ENCODE results near the gene PPWD1. TPM values are rescaled to one million over a fixed set of nuclear protein-coding genes. Genes with fewer than 3 reads are reported as not detected.

Gene PPWD1
- total RNA-seq, 2 donors from 2014 or later = 58.1 to 62.4 TPM

- Mint-ChIP-seq H3K4me3 (peak overlapping the region; percentile 97 to 100), H3K36me3 (ENCODE audit: insufficient read depth in 2 of 2) (peaks cover 7 to 9% of the 10 kb centered on the region in 2 donors), H3K27me3 (ENCODE audit: low read depth) (no peaks in the 10 kb centered on the region), H3K4me1 (ENCODE audit: low read depth) (peaks cover 43% of the 10 kb centered on the region), H3K27ac (peak overlapping the region; percentile 98), H3K9me3 (no peaks in the 10 kb centered on the region)
- DNase-seq = no peak
- no peak for ATAC-seq (replicated peaks in 1 of 2)
Measured at GRCh38 chr5:65625743-65626142, 62.6 kb downstream of the PPWD1 start.

GRCh38 chr5:65630981-65631380 lies 67.9 kb downstream of the PPWD1 start:
- Mint-ChIP-seq H3K4me1 (ENCODE audit: low read depth) (peaks cover 21% of the 10 kb centered on the region), H3K36me3 (ENCODE audit: insufficient read depth in 2 of 2) (peaks cover 2 to 4% of the 10 kb centered on the region in 2 donors), H3K4me3 (no peak overlapping the region), H3K9me3 (no peaks in the 10 kb centered on the region), H3K27me3 (ENCODE audit: low read depth) (no peaks in the 10 kb centered on the region), H3K27ac (no peak overlapping the region)
- DNase-seq (no peak), ATAC-seq (replicated peaks in 1 of 2) (no peak)

Other genes starting within 250 kb of the PPWD1 start
- gene ADAMTS6, start 81.4 kb upstream of the PPWD1 start, total RNA-seq = 1 to 10 TPM; 1.6 to 2.5 TPM
- 100 to 1,000 TPM in 1 of 2 donors, 10 to 100 TPM in 1; 70.5 to 104 TPM for gene CENPK, start 128 bp upstream of the PPWD1 start, total RNA-seq
- 1 to 10 TPM; 8.5 to 9.8 TPM for gene TRIM23, start 61.0 kb downstream of the PPWD1 start, total RNA-seq
- gene SHLD3, start 61.7 kb downstream of the PPWD1 start, total RNA-seq = 1 to 10 TPM; 2.7 to 3.9 TPM
- gene TRAPPC13, start 61.7 kb downstream of the PPWD1 start, total RNA-seq = 10 to 100 TPM; 23.4 to 29.5 TPM
- 10 to 100 TPM; 28.9 to 34.6 TPM for gene SGTB, start 158.8 kb downstream of the PPWD1 start, total RNA-seq
- gene NLN, start 158.9 kb downstream of the PPWD1 start, total RNA-seq = 10 to 100 TPM in 1 of 2 donors, 1 to 10 TPM in 1; 7.3 to 17.0 TPM